HG03558 (cell line): ENCODE results near the gene PLD1.

Experiments used
- ATAC-seq: cut with Tn5 transposase; IDR thresholded peaks from one replicate; pipeline ENCODE4 v1.9.1; 2021; ENCODE audit warnings: moderate number of reproducible peaks; ENCODE audit not compliant: unreplicated experiment; ENCODE audit errors: extremely low read depth

The PLD1 gene

DNA sequence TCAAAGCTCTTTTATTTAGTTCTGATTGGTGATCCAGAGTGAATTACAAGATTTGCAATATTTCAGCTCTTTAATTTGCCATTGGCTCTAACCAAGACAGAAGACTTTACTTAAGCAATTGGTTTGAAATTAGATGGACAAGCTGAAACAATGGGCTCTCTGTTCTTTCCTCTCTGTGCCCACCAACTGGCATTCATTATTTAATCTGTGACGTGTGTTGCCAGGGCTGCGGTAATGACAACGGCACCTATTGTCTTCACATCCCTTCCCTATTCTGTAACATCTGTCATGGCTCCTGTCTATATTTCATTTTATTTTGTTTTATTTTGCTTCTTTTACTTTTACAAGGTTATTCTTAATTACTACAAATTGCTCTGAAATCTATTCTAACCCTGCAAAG is 33.9 kb downstream of the PLD1 start:
- no peak for ATAC-seq

DNA sequence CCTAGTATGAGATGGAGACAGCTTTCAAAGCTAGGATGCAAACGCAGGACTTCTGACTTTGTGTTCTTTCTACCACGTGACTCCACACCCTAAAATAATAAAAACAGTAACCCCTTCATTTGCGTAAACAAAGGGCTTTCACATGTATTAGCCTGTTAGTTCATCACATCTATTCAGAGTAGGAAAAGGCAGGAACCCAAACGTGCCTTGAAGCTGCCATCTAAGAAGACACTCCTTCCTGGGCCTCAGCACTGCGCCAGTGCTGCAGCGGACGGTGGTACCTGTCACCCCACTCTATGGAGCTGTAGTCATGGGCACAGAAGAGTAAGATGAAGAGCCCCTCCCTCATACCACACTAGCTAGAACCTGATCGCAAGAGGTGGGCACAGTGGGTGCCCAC is 34.3 kb downstream of the PLD1 start:
- ATAC-seq = no peak

DNA sequence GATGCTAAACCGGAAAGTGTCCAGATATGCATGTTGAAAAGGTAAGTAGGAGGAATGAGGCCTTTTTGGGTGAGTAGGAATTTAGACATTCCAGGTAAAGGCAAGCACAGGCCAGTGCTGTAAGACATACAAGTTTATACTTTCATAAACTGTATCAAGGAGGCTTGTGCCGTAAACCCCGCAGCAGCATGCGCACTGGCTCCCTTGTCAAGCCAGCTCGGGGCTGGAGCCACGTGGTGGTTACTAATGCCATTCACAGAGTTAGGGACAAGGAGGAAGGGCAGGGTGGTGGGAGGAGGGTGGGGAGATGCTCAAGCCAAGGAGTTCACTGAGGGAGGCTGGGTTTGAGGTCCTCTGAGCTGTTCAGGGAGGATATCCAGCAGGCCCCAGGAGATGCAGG is 35.8 kb downstream of the PLD1 start:
- no peak for ATAC-seq

- ATAC-seq = no peak
Measured at GRCh38 chr3:171772427-171773056, 37.7 kb downstream of the PLD1 start.

- ATAC-seq = no peak
Measured at GRCh38 chr3:171770689-171771620, 39.3 kb downstream of the PLD1 start.

DNA sequence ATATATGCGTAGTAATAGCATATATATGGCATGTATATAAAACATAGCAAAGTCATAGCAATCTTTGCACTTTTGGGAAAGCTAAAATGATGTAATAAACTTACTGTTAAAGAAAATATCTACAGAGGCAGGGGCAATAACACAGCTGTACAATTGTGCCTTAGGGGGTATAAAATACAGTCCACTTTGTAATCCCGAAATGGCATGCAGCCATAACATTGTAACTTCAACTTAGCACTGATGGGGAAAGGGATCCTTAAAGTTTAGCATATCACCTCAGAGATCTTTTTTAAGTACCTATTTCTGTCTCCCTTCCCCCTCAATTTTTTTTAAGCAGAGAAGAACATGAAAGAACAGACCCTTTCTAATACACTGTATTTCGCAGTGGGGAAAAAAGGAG is 40.8 kb downstream of the PLD1 start:
- no peak for ATAC-seq

- no peak for ATAC-seq
Measured at GRCh38 chr3:171768986-171769385, 41.3 kb downstream of the PLD1 start.

DNA sequence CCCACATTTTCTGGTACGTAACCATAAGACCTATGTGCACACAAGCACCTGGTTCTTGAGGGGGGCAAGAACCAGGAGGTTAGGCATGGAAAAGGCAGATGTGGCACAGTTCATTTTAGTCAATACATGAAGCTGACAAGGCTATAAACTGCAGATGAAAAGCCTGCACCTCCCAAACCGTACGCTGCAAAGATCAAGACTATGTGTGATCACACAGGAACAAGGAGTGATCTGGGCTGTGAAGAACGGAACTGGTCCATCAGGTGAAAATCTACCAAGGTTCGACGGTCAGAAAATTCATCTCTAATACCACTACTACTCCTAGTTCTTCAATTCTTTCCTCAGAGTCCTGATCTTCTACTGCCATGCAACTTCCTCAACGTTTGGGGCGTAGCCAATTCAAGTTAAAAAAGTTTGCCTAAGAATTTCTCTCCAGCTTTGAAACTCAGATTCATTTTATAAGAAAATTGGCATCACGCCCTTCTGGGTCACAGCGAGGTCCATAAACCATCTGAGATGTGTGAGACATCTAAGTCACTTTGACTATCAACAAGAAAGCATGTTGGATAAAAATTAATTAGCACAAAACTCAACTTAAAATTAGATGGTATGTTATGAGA is 41.9 kb downstream of the PLD1 start:
- ATAC-seq = no peak

DNA sequence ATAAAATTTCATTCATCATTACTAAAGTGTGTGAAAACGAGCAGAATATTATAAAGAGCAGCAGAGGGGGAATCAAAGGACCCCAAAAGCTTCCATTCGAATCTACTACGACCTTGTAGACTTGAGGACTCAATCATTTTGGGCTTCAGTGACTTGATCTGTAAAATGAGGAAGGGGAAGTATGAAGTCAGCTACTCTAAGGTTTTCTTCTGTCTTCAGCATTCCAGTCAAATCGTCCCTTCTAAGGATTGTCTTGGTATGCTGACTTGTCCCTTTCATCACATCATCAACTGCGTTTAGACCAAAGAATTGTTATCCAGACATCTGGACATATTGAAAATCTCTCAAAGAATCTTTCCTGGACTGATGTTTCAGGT is 44.8 kb downstream of the PLD1 start:
- ATAC-seq = no peak

GRCh38 chr3:171763392-171763791 is 46.9 kb downstream of the PLD1 start:
- ATAC-seq = no peak

DNA sequence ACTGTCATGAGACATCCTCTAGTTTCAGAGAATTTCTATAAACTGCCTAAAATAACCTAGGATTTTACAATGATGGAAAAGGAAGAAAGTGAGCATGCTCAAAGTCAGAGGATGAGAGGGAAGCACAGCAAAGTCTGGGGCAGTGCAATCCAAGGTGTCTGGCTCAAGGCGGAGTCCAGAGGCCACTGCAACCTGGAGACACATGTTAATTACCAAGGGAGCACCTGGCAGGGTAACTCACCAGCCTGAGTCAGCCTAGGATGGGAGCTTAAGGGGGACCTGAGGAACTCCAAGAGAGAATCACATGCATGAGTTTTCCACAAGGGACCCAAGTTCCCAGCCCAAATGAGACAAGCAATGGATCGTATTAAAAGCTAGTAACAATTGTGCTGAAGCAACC is 49.8 kb downstream of the PLD1 start:
- no peak for ATAC-seq

GRCh38 chr3:171758109-171758508 is 52.2 kb downstream of the PLD1 start:
- ATAC-seq = no peak

- no peak for ATAC-seq
Measured at GRCh38 chr3:171757361-171758034, 52.8 kb downstream of the PLD1 start.

DNA sequence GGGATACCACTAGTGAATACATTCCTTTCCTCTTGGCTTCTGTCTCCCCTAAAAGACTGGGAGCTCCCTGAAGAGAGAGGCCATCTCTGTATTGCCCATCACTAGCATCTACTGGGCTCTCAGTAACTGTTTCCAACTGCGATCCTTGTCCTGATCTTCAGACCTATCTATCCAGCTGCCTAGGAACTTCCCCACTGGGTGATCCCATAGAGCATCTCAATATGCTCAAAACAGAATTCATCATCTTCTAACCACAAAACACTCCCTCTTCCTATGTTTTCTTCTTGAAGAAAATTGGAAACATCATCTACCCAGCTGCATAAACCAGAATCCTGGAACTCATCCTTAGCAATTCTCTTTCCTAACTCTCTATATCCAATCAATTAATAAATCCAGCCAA is 54.6 kb downstream of the PLD1 start:
- ATAC-seq = no peak

GRCh38 chr3:171755015-171755589 is 55.2 kb downstream of the PLD1 start:
- no peak for ATAC-seq

GRCh38 chr3:171753665-171754408 is 56.4 kb downstream of the PLD1 start:
- ATAC-seq = no peak

DNA sequence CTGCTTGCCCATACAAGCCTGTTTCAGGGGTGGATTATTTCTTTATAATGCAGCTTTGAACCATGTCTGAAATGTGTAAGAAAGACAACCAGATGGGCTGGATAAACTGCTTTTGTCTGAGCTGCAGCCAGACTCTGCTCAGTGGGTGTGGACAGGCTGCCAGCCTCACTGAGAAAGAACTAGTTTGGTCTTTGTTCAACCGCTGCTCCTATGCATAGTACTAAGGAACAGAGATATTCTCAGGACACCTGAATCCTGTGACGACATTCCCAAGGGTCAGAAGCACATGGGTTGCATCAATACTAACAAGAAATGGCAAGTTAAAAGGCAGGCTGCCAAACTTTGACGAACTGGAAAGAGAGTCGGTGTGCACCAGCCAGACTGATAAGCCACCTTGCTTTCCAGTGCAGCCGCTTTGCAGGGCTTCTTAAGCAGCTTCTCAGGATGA is 57.2 kb downstream of the PLD1 start:
- ATAC-seq = no peak

GRCh38 chr3:171752329-171752728 is 58.0 kb downstream of the PLD1 start:
- ATAC-seq = no peak

DNA sequence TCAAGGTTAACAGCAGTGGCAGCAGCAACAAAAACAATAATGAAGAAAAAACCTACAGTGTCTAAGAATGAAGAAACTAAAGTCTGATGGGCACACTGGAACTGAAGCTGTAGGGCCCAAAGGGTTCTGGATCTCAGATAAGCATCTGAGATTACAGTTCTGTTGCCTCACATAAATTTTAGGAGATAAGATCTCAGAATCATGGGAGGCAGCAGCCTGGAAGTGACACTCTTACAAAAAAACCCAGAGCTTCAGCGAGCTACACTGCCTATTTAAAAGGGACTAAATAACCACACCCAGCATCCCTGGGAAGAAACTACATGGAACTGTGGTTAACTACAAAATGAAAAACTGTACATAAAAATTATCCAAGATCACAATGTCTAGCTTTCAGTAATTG is 61.2 kb downstream of the PLD1 start:
- ATAC-seq = no peak
